Urinary bladder (tissue), 4 donors: ENCODE results near the gene GNPTAB. TPM values are rescaled to one million over a fixed set of nuclear protein-coding genes. Genes with fewer than 3 reads are reported as not detected.
"Not testable (repeated sequence)": the region's sequence is repeated elsewhere in the genome, so short reads cannot be mapped to it uniquely, and the experiment has no call there.

ENCODE experiments used
- DNase-seq: peaks from one replicate; pipeline ENCODE4 v3.0.0-alpha.2; 2015; ENCODE audit errors: extremely low spot score
- H3K27ac ChIP-seq: one replicate; pipeline ENCODE4 v1.5.1; 2013; ENCODE audit warnings: low read depth, mild to moderate bottlenecking, moderate library complexity
- H3K36me3 ChIP-seq: one replicate; pipeline ENCODE4 v1.6.1; 2013; ENCODE audit warnings: mild to moderate bottlenecking, moderate library complexity; ENCODE audit not compliant: insufficient read depth
- H3K4me1 ChIP-seq: one replicate; pipeline ENCODE4 v1.6.1; 2013; ENCODE audit warnings: mild to moderate bottlenecking, moderate library complexity; ENCODE audit not compliant: insufficient read depth
- H3K4me3 ChIP-seq: one replicate; pipeline ENCODE4 v1.5.1; 2013; ENCODE audit warnings: low read depth, low read length
- WGBS: extraction: QIAGEN DNeasy Blood & Tissue Kit; methylation state at CpG from one replicate; pipeline ENCODE4 v1.1.7; 2013; 5-methylcytosine and 5-hydroxymethylcytosine counted together
- polyA plus RNA-seq: library from polyadenylated mRNA; stranded (reverse); fragments of 200-250 nt; gene quantifications from one replicate; pipeline ENCODE4 v1.2.3, GENCODE V29; 2013
- total RNA-seq: library from RNA; depleted of rRNA; stranded (reverse); fragments of >200 nt; gene quantifications from one replicate; pipeline ENCODE4 v1.2.3, GENCODE V29; 2014
- donor health status: healthy with polysubstance abuse.
- donor health status: healthy.

Gene GNPTAB
- total and polyA plus RNA-seq, 2 donors, result 15.2 to 59.3 TPM

- Histone ChIP-seq H3K4me3 (no peak overlapping the region), H3K36me3 (no peaks in the 10 kb centered on the region), H3K4me1 (no peaks in the 10 kb centered on the region), H3K27ac (no peak overlapping the region)
- WGBS, result 77% methylated on average over 3 of the region's 3 CpGs
- no peak for DNase-seq
Observed at GRCh38 chr12:101838628-101839323, 8.0 kb upstream of the GNPTAB start.

- no peak for DNase-seq
- Histone ChIP-seq H3K4me1 (no peaks in the 10 kb centered on the region), H3K4me3 (no peak overlapping the region), H3K36me3 (no peaks in the 10 kb centered on the region), H3K27ac (no peak overlapping the region)
- 20% methylated on average over 1 of the region's 1 CpG for WGBS
Observed at GRCh38 chr12:101832030-101832429, 1.3 kb upstream of the GNPTAB start.

- H3K4me3 ChIP-seq, result peak overlapping the region; percentile 69
- H3K36me3 ChIP-seq, result no peaks in the 10 kb centered on the region
- no peaks in the 10 kb centered on the region for H3K4me1 ChIP-seq
- WGBS, result 12% methylated on average over 11 of the region's 11 CpGs
- no peak overlapping the region for H3K27ac ChIP-seq
- DNase-seq, result no peak
Observed at GRCh38 chr12:101829639-101830366, 956 bp downstream of the GNPTAB start.

GRCh38 chr12:101828463-101829196 lies 2.1 kb downstream of the GNPTAB start:
- H3K36me3 ChIP-seq, result no peaks in the 10 kb centered on the region
- H3K27ac ChIP-seq, result no peak overlapping the region
- H3K4me1 ChIP-seq, result no peaks in the 10 kb centered on the region
- no peak overlapping the region for H3K4me3 ChIP-seq
- WGBS, result 95% methylated on average over 6 of the region's 6 CpGs
- no peak for DNase-seq

- WGBS, result 91% methylated on average over 3 of the region's 3 CpGs
- H3K4me1 ChIP-seq, result no peaks in the 10 kb centered on the region
- no peaks in the 10 kb centered on the region for H3K36me3 ChIP-seq
- H3K4me3 ChIP-seq, result no peak overlapping the region
- no peak overlapping the region for H3K27ac ChIP-seq
- DNase-seq, result no peak
Observed at GRCh38 chr12:101826766-101827368, 3.9 kb downstream of the GNPTAB start.

- no peak for DNase-seq
- Histone ChIP-seq H3K36me3 (no peaks in the 10 kb centered on the region), H3K4me1 (no peaks in the 10 kb centered on the region), H3K4me3 (no peak overlapping the region), H3K27ac (no peak overlapping the region)
- 66% methylated on average over 2 of the region's 2 CpGs for WGBS
Observed at GRCh38 chr12:101824831-101825230, 5.9 kb downstream of the GNPTAB start.

GRCh38 chr12:101823891-101824290 lies 6.9 kb downstream of the GNPTAB start:
- Histone ChIP-seq H3K36me3 (no peaks in the 10 kb centered on the region), H3K4me3 (no peak overlapping the region), H3K4me1 (no peaks in the 10 kb centered on the region), H3K27ac (no peak overlapping the region)
- no peak for DNase-seq
- 14% methylated on average over 3 of the region's 3 CpGs for WGBS

GRCh38 chr12:101823039-101823438 lies 7.7 kb downstream of the GNPTAB start:
- Histone ChIP-seq H3K4me1 (no peaks in the 10 kb centered on the region), H3K36me3 (no peaks in the 10 kb centered on the region), H3K27ac (no peak overlapping the region), H3K4me3 (no peak overlapping the region)
- 86% methylated on average over 4 of the region's 4 CpGs for WGBS
- no peak for DNase-seq

- Histone ChIP-seq H3K4me1 (no peaks in the 10 kb centered on the region), H3K4me3 (no peak overlapping the region), H3K36me3 (no peaks in the 10 kb centered on the region), H3K27ac (no peak overlapping the region)
- WGBS, result 77% methylated on average over 2 of the region's 2 CpGs
- DNase-seq, result no peak
Observed at GRCh38 chr12:101819467-101819866, 11.3 kb downstream of the GNPTAB start.

- WGBS, result 98% methylated on average over 4 of the region's 4 CpGs
- not testable (repeated sequence) for DNase-seq, H3K36me3 ChIP-seq, H3K27ac ChIP-seq, H3K4me1 ChIP-seq, H3K4me3 ChIP-seq
Observed at GRCh38 chr12:101818689-101819088, 12.1 kb downstream of the GNPTAB start.

- 98% methylated on average over 2 of the region's 2 CpGs for WGBS
- Histone ChIP-seq H3K36me3 (no peaks in the 10 kb centered on the region), H3K4me1 (no peaks in the 10 kb centered on the region), H3K27ac (no peak overlapping the region), H3K4me3 (no peak overlapping the region)
- no peak for DNase-seq
Observed at GRCh38 chr12:101813117-101813516, 17.6 kb downstream of the GNPTAB start.

GRCh38 chr12:101812716-101813115 lies 18.0 kb downstream of the GNPTAB start:
- H3K4me3 ChIP-seq, DNase-seq, H3K27ac ChIP-seq, H3K4me1 ChIP-seq, H3K36me3 ChIP-seq: not testable (repeated sequence)
- 96% methylated on average over 1 of the region's 1 CpG for WGBS

GRCh38 chr12:101811342-101811741 lies 19.4 kb downstream of the GNPTAB start:
- not testable (repeated sequence) for DNase-seq, H3K4me1 ChIP-seq, H3K4me3 ChIP-seq, H3K36me3 ChIP-seq, H3K27ac ChIP-seq
- 95% methylated on average over 6 of the region's 6 CpGs for WGBS
